Mesenchymal stem cell (in vitro differentiated cells and primary cell): ENCODE data around the gene SLC8A1.

Experiments
- DNase-seq: peaks from one replicate; pipeline ENCODE4 v3.0.0-alpha.2; 2013
- H2AFZ ChIP-seq: one replicate; pipeline ENCODE4 v1.6.1; 2013; ENCODE audit warnings: low read depth, mild to moderate bottlenecking, control low read depth, inconsistent platforms, low read length, moderate library complexity
- H2AK5ac ChIP-seq: 2 replicates; pipeline ENCODE4 v1.6.1; 2013; ENCODE audit warnings: low read length, moderate library complexity, mild to moderate bottlenecking, inconsistent platforms; ENCODE audit not compliant: severe bottlenecking
- H2BK120ac ChIP-seq: one replicate; pipeline ENCODE4 v1.6.1; 2013; ENCODE audit warnings: low read depth, mild to moderate bottlenecking, inconsistent platforms, low read length, moderate library complexity
- H2BK12ac ChIP-seq, 2 experiments: one replicate each; pipeline ENCODE4 v1.6.1; 2013; ENCODE audit warnings: inconsistent platforms in 2 of 2, low read length in 2 of 2, mild to moderate bottlenecking in 2 of 2, moderate library complexity in 2 of 2, control low read depth in 1 of 2
- H2BK15ac ChIP-seq: one replicate; pipeline ENCODE4 v1.6.1; 2013; ENCODE audit warnings: mild to moderate bottlenecking, low read depth, inconsistent platforms; ENCODE audit not compliant: poor library complexity, severe bottlenecking
- H2BK5ac ChIP-seq: 2 replicates; pipeline ENCODE4 v1.6.1; 2013; ENCODE audit warnings: low read depth, mild to moderate bottlenecking, low read length, control low read depth, inconsistent platforms; ENCODE audit not compliant: poor library complexity, severe bottlenecking
- H3K14ac ChIP-seq, 2 experiments: one replicate each; pipeline ENCODE4 v1.6.1; 2013; ENCODE audit warnings: inconsistent platforms in 2 of 2, low read length in 2 of 2, control low read depth in 1 of 2, mild to moderate bottlenecking in 1 of 2, moderate library complexity in 1 of 2
- H3K18ac ChIP-seq, 2 experiments: one replicate each; pipeline ENCODE4 v1.6.1; 2013; ENCODE audit warnings: inconsistent platforms in 2 of 2, low read length in 2 of 2, control low read depth in 1 of 2, low read depth in 1 of 2, mild to moderate bottlenecking in 1 of 2
- H3K23ac ChIP-seq, 2 experiments: one replicate each; pipeline ENCODE4 v1.6.1; 2013; ENCODE audit warnings: inconsistent platforms in 2 of 2, low read length in 2 of 2, mild to moderate bottlenecking in 2 of 2, moderate library complexity in 2 of 2, control low read depth in 1 of 2
- H3K27ac ChIP-seq: 2 replicates; pipeline ENCODE4 v1.5.1; 2013; ENCODE audit warnings: mild to moderate bottlenecking, moderate library complexity, low read length, control low read depth, inconsistent platforms; ENCODE audit not compliant: poor library complexity, severe bottlenecking
- H3K27me3 ChIP-seq, 2 experiments: 2 replicates each; pipeline versions ENCODE4 v1.6.1 to v1.7.0; 2013; ENCODE audit warnings: low read length in 2 of 2, mild to moderate bottlenecking in 2 of 2, moderate library complexity in 2 of 2, control low read depth in 1 of 2, inconsistent platforms in 1 of 2; ENCODE audit not compliant: control insufficient read depth in 1 of 2, insufficient read depth in 1 of 2
- H3K36me3 ChIP-seq, 2 experiments: 2 replicates each; pipeline versions ENCODE4 v1.6.1 to v1.7.0; 2013; ENCODE audit warnings: low read length in 2 of 2, control low read depth in 1 of 2, inconsistent platforms in 1 of 2, low read depth in 1 of 2, mild to moderate bottlenecking in 1 of 2; ENCODE audit not compliant: insufficient read depth in 2 of 2, control insufficient read depth in 1 of 2
- H3K4ac ChIP-seq, 2 experiments: one replicate each; pipeline ENCODE4 v1.6.1; 2013; ENCODE audit warnings: inconsistent platforms in 2 of 2, low read length in 2 of 2, mild to moderate bottlenecking in 2 of 2, moderate library complexity in 2 of 2, control low read depth in 1 of 2, low read depth in 1 of 2
- H3K4me1 ChIP-seq: 2 replicates; pipeline ENCODE4 v1.6.1; 2013; ENCODE audit warnings: low read depth, low read length, control low read depth; ENCODE audit not compliant: control insufficient read depth, insufficient read depth
- H3K4me2 ChIP-seq: 2 replicates; pipeline ENCODE4 v1.6.1; 2013; ENCODE audit warnings: low read length, mild to moderate bottlenecking, inconsistent platforms; ENCODE audit not compliant: poor library complexity, severe bottlenecking
- H3K4me3 ChIP-seq, 2 experiments: 2 replicates each; pipeline versions ENCODE4 v1.5.1 to v1.7.0; 2013; ENCODE audit warnings: low read length in 2 of 2, mild to moderate bottlenecking in 2 of 2, control low read depth in 1 of 2, low read depth in 1 of 2; ENCODE audit not compliant: insufficient read depth in 1 of 2
- H3K79me1 ChIP-seq: replicated peaks from 2 replicates; pipeline ENCODE4 v1.6.1; 2013; ENCODE audit warnings: mild to moderate bottlenecking, control low read depth, low read length, inconsistent platforms; ENCODE audit not compliant: poor library complexity, severe bottlenecking
- H3K9ac ChIP-seq: 2 replicates; pipeline ENCODE4 v1.7.0; 2013; ENCODE audit warnings: mild to moderate bottlenecking, low read length, moderate library complexity
- H3K9me3 ChIP-seq: 2 replicates; pipeline ENCODE4 v1.7.0; 2013; ENCODE audit warnings: mild to moderate bottlenecking, low read length; ENCODE audit not compliant: control insufficient read depth
- H4K8ac ChIP-seq: one replicate; pipeline ENCODE4 v1.6.1; 2013; ENCODE audit warnings: inconsistent platforms, mild to moderate bottlenecking, low read length, moderate library complexity
- H4K91ac ChIP-seq: one replicate; pipeline ENCODE4 v1.6.1; 2013; ENCODE audit warnings: mild to moderate bottlenecking, low read length, inconsistent platforms
- WGBS: methylation state at CpG from one replicate; pipeline ENCODE4 v1.1.7; 2013; ENCODE audit warnings: mixed read lengths; 5-methylcytosine and 5-hydroxymethylcytosine counted together

SLC8A1 gene

GRCh38 chr2:40204268-40204667 is 247.6 kb downstream of the SLC8A1 start:
- H3K23ac ChIP-seq: no peak overlapping the region
- H3K14ac ChIP-seq: no peak overlapping the region
- no peaks in the 10 kb centered on the region for H3K79me1 ChIP-seq
- no peak overlapping the region for H2AK5ac ChIP-seq
- no peak overlapping the region for H2AFZ ChIP-seq
- H3K18ac ChIP-seq: no peak overlapping the region
- no peak overlapping the region for H3K4me3 ChIP-seq
- peaks cover 1% of the 10 kb centered on the region for H3K4me1 ChIP-seq
- H3K4me2 ChIP-seq: no peak overlapping the region
- WGBS: 97% methylated on average over 4 of the region's 4 CpGs
- no peak overlapping the region for H4K91ac ChIP-seq
- H3K27me3 ChIP-seq: no peaks in the 10 kb centered on the region
- H3K4ac ChIP-seq: no peak overlapping the region
- H3K27ac ChIP-seq: peak overlapping the region; percentile 46
- H3K36me3 ChIP-seq: no peaks in the 10 kb centered on the region
- H2BK12ac ChIP-seq: no peak overlapping the region
- peak; percentile 31 for DNase-seq
- no peak overlapping the region for H2BK5ac ChIP-seq
- H3K9me3 ChIP-seq: no peaks in the 10 kb centered on the region
- H3K9ac ChIP-seq: no peak overlapping the region
- H2BK120ac ChIP-seq: no peak overlapping the region
- no peak overlapping the region for H2BK15ac ChIP-seq
- no peak overlapping the region for H4K8ac ChIP-seq

- Histone ChIP-seq H3K23ac (no peak overlapping the region), H2BK5ac (no peak overlapping the region), H2BK12ac (no peak overlapping the region), H3K4me2 (no peak overlapping the region), H3K9me3 (no peaks in the 10 kb centered on the region), H3K79me1 (no peaks in the 10 kb centered on the region), H2BK120ac (no peak overlapping the region), H3K36me3 (no peaks in the 10 kb centered on the region), H4K8ac (no peak overlapping the region), H3K9ac (no peak overlapping the region), H3K4me1 (peaks cover 1% of the 10 kb centered on the region), H3K18ac (peak overlapping the region in 1 of 2 experiments; percentile 30), H3K14ac (no peak overlapping the region), H2AFZ (no peak overlapping the region), H3K27ac (no peak overlapping the region), H2AK5ac (no peak overlapping the region), H3K27me3 (no peaks in the 10 kb centered on the region), H3K4me3 (no peak overlapping the region), H4K91ac (no peak overlapping the region), H2BK15ac (no peak overlapping the region), H3K4ac (no peak overlapping the region)
- peak; percentile 64 for DNase-seq
- 76% methylated on average over 1 of the region's 1 CpG for WGBS
Observed at GRCh38 chr2:40202798-40203400, 249.0 kb downstream of the SLC8A1 start.

- Histone ChIP-seq H3K79me1 (no peaks in the 10 kb centered on the region), H4K91ac (no peak overlapping the region), H2AK5ac (no peak overlapping the region), H3K23ac (no peak overlapping the region), H3K4me2 (no peak overlapping the region), H3K4me1 (peaks cover 1% of the 10 kb centered on the region), H3K9me3 (no peaks in the 10 kb centered on the region), H3K9ac (no peak overlapping the region), H3K18ac (no peak overlapping the region), H3K27me3 (no peaks in the 10 kb centered on the region), H2BK120ac (no peak overlapping the region), H4K8ac (no peak overlapping the region), H2BK15ac (no peak overlapping the region), H3K14ac (no peak overlapping the region), H2AFZ (no peak overlapping the region), H3K4ac (no peak overlapping the region), H2BK12ac (no peak overlapping the region), H2BK5ac (no peak overlapping the region), H3K4me3 (no peak overlapping the region), H3K36me3 (no peaks in the 10 kb centered on the region), H3K27ac (no peak overlapping the region)
- DNase-seq: peak; percentile 16
Observed at GRCh38 chr2:40201425-40201824, 250.5 kb downstream of the SLC8A1 start.

- Histone ChIP-seq H3K79me1 (no peaks in the 10 kb centered on the region), H3K4me3 (no peak overlapping the region), H4K8ac (no peak overlapping the region), H2BK5ac (no peak overlapping the region), H3K4ac (no peak overlapping the region), H3K36me3 (no peaks in the 10 kb centered on the region), H3K27ac (no peak overlapping the region), H2BK12ac (no peak overlapping the region), H3K4me2 (no peak overlapping the region), H2BK15ac (no peak overlapping the region), H3K18ac (no peak overlapping the region), H3K14ac (no peak overlapping the region), H4K91ac (no peak overlapping the region), H3K9me3 (no peaks in the 10 kb centered on the region), H2BK120ac (no peak overlapping the region), H3K23ac (no peak overlapping the region), H2AFZ (no peak overlapping the region), H3K9ac (no peak overlapping the region), H3K4me1 (peaks cover 1% of the 10 kb centered on the region), H3K27me3 (no peaks in the 10 kb centered on the region), H2AK5ac (no peak overlapping the region)
- WGBS: 71% methylated on average over 1 of the region's 2 CpGs
- DNase-seq: no peak
Observed at GRCh38 chr2:40200366-40200915, 251.4 kb downstream of the SLC8A1 start.
